IMR-90 (cell line): ENCODE measurements around the gene HIVEP3. TPM values are rescaled to one million over a fixed set of nuclear protein-coding genes. Genes with fewer than 3 reads are reported as not detected.
A peak's percentile ranks its signal among the peaks of the same experiment; 100 is the strongest.

Experiments
- ATAC-seq: fragments of 200-7000 bp; cut with Tn5 transposase; 2 replicates; pipeline ENCODE4 v1.9.1; 2020; ENCODE audit warnings: low read depth, mild to moderate bottlenecking, moderate library complexity
- BruUV-seq: library from RNA; stranded (reverse); fragments of 400-500 nt; replicated peaks from 2 replicates; lab custom pipeline; 2021; lab: Mats Ljungman, UMichigan
- CTCF ChIA-PET: fragments of 300-600 bp; formaldehyde crosslinking; extraction: SDS; loops from one replicate; lab custom pipeline; 2021; ENCODE audit warnings: antibody characterized with exemption; lab: Yijun Ruan, JAX
- POLR2A ChIA-PET: fragments of 300-600 bp; sonication (Branson Sonifier 250); formaldehyde crosslinking; loops from one replicate; lab custom pipeline; 2022; ENCODE audit warnings: antibody characterized with exemption; ENCODE audit not compliant: unreplicated experiment; lab: Charles Lee
- DNase-seq: peaks from one replicate; pipeline ENCODE4 v3.0.0; 2013
- H2AFZ ChIP-seq: replicated peaks from 2 replicates; pipeline ENCODE3; 2013; ENCODE audit warnings: low read length, mild to moderate bottlenecking; ENCODE audit not compliant: poor library complexity
- H2AK5ac ChIP-seq: 2 replicates; pipeline ENCODE4 v1.6.1; 2013; ENCODE audit warnings: low read depth, low read length, inconsistent platforms
- H2AK9ac ChIP-seq: replicated peaks from 2 replicates; pipeline ENCODE3; 2013; ENCODE audit warnings: mild to moderate bottlenecking, low read depth, low read length, moderate library complexity; ENCODE audit not compliant: poor library complexity
- H2BK120ac ChIP-seq: 2 replicates; pipeline ENCODE4 v1.6.1; 2013; ENCODE audit warnings: low read depth, low read length, inconsistent platforms
- H2BK15ac ChIP-seq: 3 replicates; pipeline ENCODE4 v1.6.1; 2013; ENCODE audit warnings: low read depth, low read length, inconsistent platforms
- H2BK20ac ChIP-seq: 2 replicates; pipeline ENCODE4 v1.6.1; 2013; ENCODE audit warnings: low read depth, mild to moderate bottlenecking, inconsistent platforms, low read length, moderate library complexity
- H2BK5ac ChIP-seq: 2 replicates; pipeline ENCODE4 v1.6.1; 2013; ENCODE audit warnings: mild to moderate bottlenecking, low read depth, low read length, inconsistent platforms; ENCODE audit not compliant: poor library complexity, severe bottlenecking
- H3K14ac ChIP-seq: replicated peaks from 2 replicates; pipeline ENCODE4 v1.6.1; 2013; ENCODE audit warnings: low read depth, low read length, inconsistent platforms
- H3K18ac ChIP-seq: 2 replicates; pipeline ENCODE4 v1.6.1; 2013; ENCODE audit warnings: low read depth, low read length, control low read depth
- H3K23ac ChIP-seq: 2 replicates; pipeline ENCODE4 v1.6.1; 2013; ENCODE audit warnings: low read depth, low read length, inconsistent platforms
- H3K27ac ChIP-seq: 2 replicates; pipeline ENCODE4 v1.5.1; 2013; ENCODE audit warnings: mild to moderate bottlenecking, control low read depth, low read length; ENCODE audit not compliant: insufficient read depth
- H3K27me3 ChIP-seq: 2 replicates; pipeline ENCODE4 v1.6.1; 2013; ENCODE audit warnings: low read length; ENCODE audit not compliant: control insufficient read depth, insufficient read depth
- H3K36me3 ChIP-seq: 2 replicates; pipeline ENCODE4 v1.6.1; 2013; ENCODE audit warnings: low read length, mixed read lengths; ENCODE audit not compliant: control insufficient read depth, insufficient read depth
- H3K4ac ChIP-seq: 2 replicates; pipeline ENCODE4 v1.6.1; 2013; ENCODE audit warnings: low read depth, low read length, inconsistent platforms
- H3K4me1 ChIP-seq: 2 replicates; pipeline ENCODE4 v1.6.1; 2013; ENCODE audit warnings: low read length, mixed read lengths; ENCODE audit not compliant: control insufficient read depth, insufficient read depth
- H3K4me2 ChIP-seq: 2 replicates; pipeline ENCODE4 v1.6.1; 2013; ENCODE audit warnings: low read depth, mild to moderate bottlenecking, control low read depth, low read length, moderate library complexity
- H3K4me3 ChIP-seq: 2 replicates; pipeline ENCODE4 v1.5.1; 2013; ENCODE audit warnings: low read depth, mild to moderate bottlenecking, control low read depth, low read length, moderate library complexity; ENCODE audit not compliant: insufficient read depth
- H3K56ac ChIP-seq: 2 replicates; pipeline ENCODE4 v1.6.1; 2013; ENCODE audit warnings: low read length, inconsistent platforms; ENCODE audit not compliant: insufficient read depth; ENCODE audit errors: extremely low read depth
- H3K79me1 ChIP-seq, 2 experiments: 2 replicates each; pipeline ENCODE4 v1.6.1; 2013; ENCODE audit warnings: low read length in 2 of 2, inconsistent platforms in 1 of 2, low read depth in 1 of 2
- H3K9ac ChIP-seq: 2 replicates; pipeline ENCODE4 v1.6.1; 2013; ENCODE audit warnings: low read depth, low read length, control low read depth
- H3K9me1 ChIP-seq: 2 replicates; pipeline ENCODE4 v1.6.1; 2013; ENCODE audit warnings: low read length, inconsistent platforms; ENCODE audit not compliant: insufficient read depth
- H3K9me3 ChIP-seq: 2 replicates; pipeline ENCODE4 v1.6.1; 2013; ENCODE audit warnings: low read length; ENCODE audit not compliant: control insufficient read depth, insufficient read depth
- H4K20me1 ChIP-seq: 2 replicates; pipeline ENCODE4 v1.6.1; 2013; ENCODE audit warnings: low read length, inconsistent platforms; ENCODE audit not compliant: insufficient read depth
- H4K5ac ChIP-seq: 2 replicates; pipeline ENCODE4 v1.6.1; 2013; ENCODE audit warnings: mild to moderate bottlenecking, low read depth, low read length, control low read depth
- H4K8ac ChIP-seq, 2 experiments: 2 replicates each; pipeline ENCODE4 v1.6.1; 2013; ENCODE audit warnings: low read depth in 2 of 2, low read length in 2 of 2, control low read depth in 1 of 2, inconsistent platforms in 1 of 2
- H4K91ac ChIP-seq: 2 replicates; pipeline ENCODE4 v1.6.1; 2013; ENCODE audit warnings: low read depth, low read length, inconsistent platforms; ENCODE audit not compliant: insufficient read depth
- BHLHE40 ChIP-seq: fragments of 150-350 bp; IDR thresholded peaks from 2 replicates; pipeline ENCODE4 v1.6.1; 2016; ENCODE audit warnings: mild to moderate bottlenecking, low read depth, low read length
- CHD1 ChIP-seq: IDR thresholded peaks from 2 replicates; pipeline ENCODE4 v1.6.1; 2012; ENCODE audit warnings: low read depth, low read length, improper control_type of control experiment
- CTCF ChIP-seq: conservative IDR thresholded peaks from 2 replicates; pipeline ENCODE4 v1.5.1; 2012; ENCODE audit warnings: mild to moderate bottlenecking, low read depth, low read length, improper control_type of control experiment
- FOS ChIP-seq: fragments of 150-350 bp; IDR thresholded peaks from 2 replicates; pipeline ENCODE4 v1.6.1; 2016; ENCODE audit warnings: low read depth, low read length
- MAFK ChIP-seq: IDR thresholded peaks from 2 replicates; pipeline ENCODE4 v1.6.1; 2012; ENCODE audit warnings: low read depth, low read length, improper control_type of control experiment
- MAZ ChIP-seq: IDR thresholded peaks from 2 replicates; pipeline ENCODE4 v1.6.1; 2012; ENCODE audit warnings: low read depth, mild to moderate bottlenecking, low read length, improper control_type of control experiment, moderate library complexity, borderline replicate concordance
- MXI1 ChIP-seq: IDR thresholded peaks from 2 replicates; pipeline ENCODE4 v1.6.1; 2012; ENCODE audit warnings: low read depth, mild to moderate bottlenecking, low read length, moderate library complexity, borderline replicate concordance
- NFE2L2 ChIP-seq: fragments of 150-350 bp; IDR thresholded peaks from 2 replicates; pipeline ENCODE4 v1.6.1; 2016; ENCODE audit warnings: low read depth, mild to moderate bottlenecking, low read length
- POLR2A ChIP-seq: IDR thresholded peaks from 2 replicates; pipeline ENCODE4 v1.6.1; 2012; ENCODE audit warnings: mild to moderate bottlenecking, low read depth, low read length
- RAD21 ChIP-seq: IDR thresholded peaks from 2 replicates; pipeline ENCODE4 v1.6.1; 2012; ENCODE audit warnings: low read length, improper control_type of control experiment
- RCOR1 ChIP-seq: IDR thresholded peaks from 2 replicates; pipeline ENCODE4 v1.6.1; 2012; ENCODE audit warnings: mild to moderate bottlenecking, low read length, improper control_type of control experiment; ENCODE audit not compliant: insufficient replicate concordance
- RFX5 ChIP-seq: IDR thresholded peaks from 2 replicates; pipeline ENCODE4 v1.8.0; 2012; ENCODE audit warnings: low read depth, mild to moderate bottlenecking, low read length, moderate library complexity
- SMC3 ChIP-seq: fragments of 150-350 bp; IDR thresholded peaks from 2 replicates; pipeline ENCODE4 v1.6.1; 2016; ENCODE audit warnings: low read depth, mild to moderate bottlenecking, antibody characterized with exemption, low read length, moderate library complexity
- WGBS, 2 experiments: methylation state at CpG; one replicate each; pipeline versions ENCODE4 v1.1.5 to v1.1.7; 2013; ENCODE audit warnings: missing lambda C conversion rate in 2 of 2; ENCODE audit not compliant: insufficient read length in 1 of 2; ENCODE audit errors: extremely low coverage in 2 of 2; 5-methylcytosine and 5-hydroxymethylcytosine counted together
- dilution Hi-C: fragments of 300-500 bp; cut with HindIII; formaldehyde crosslinking; loops from one replicate; pipeline ENCODE4 v1.14.3; 2018; ENCODE audit warnings: low sequenced_read_pairs; ENCODE audit not compliant: unreplicated experiment
- in situ Hi-C: fragments of 300-500 bp; cut with MboI; formaldehyde crosslinking; loops from 3 replicates; pipeline ENCODE4 v1.14.3; 2019; ENCODE audit warnings: low sequenced_read_pairs, inconsistent platforms, mixed read lengths
- intact Hi-C: fragments of 100-400 bp; cut with micrococcal nuclease; formaldehyde crosslinking; loops from 2 replicates; pipeline ENCODE4 v1.10.0; 2022
- polyA plus RNA-seq, 3 experiments: library from polyadenylated mRNA; depleted of rRNA; stranded (reverse); fragments of >200 nt; gene quantifications; 2 replicates each; pipeline ENCODE4 v1.2.3, GENCODE V29; 2012; ENCODE audit warnings: low replicate concordance in 1 of 3
- total RNA-seq: library from RNA; depleted of rRNA; stranded (reverse); fragments of >200 nt; gene quantifications from 2 replicates; pipeline ENCODE4 v1.2.3, GENCODE V29; 2012
- TF ChIP-seq, protein P1 (sequence below): fragments of 150-350 bp; IDR thresholded peaks from 2 replicates; pipeline ENCODE4 v1.6.1; 2017; ENCODE audit warnings: mild to moderate bottlenecking, antibody characterized with exemption, low read length, low read depth
- TF ChIP-seq, protein P2 (sequence below): fragments of 150-350 bp; IDR thresholded peaks from 2 replicates; pipeline ENCODE4 v1.6.1; 2016; ENCODE audit warnings: low read depth, mild to moderate bottlenecking, low read length, moderate library complexity, borderline replicate concordance

Gene HIVEP3
- total and polyA plus RNA-seq, 2 of the 4 experiments (the other 2 are of a cell fraction), result 1.4 to 4.0 TPM

DNA sequence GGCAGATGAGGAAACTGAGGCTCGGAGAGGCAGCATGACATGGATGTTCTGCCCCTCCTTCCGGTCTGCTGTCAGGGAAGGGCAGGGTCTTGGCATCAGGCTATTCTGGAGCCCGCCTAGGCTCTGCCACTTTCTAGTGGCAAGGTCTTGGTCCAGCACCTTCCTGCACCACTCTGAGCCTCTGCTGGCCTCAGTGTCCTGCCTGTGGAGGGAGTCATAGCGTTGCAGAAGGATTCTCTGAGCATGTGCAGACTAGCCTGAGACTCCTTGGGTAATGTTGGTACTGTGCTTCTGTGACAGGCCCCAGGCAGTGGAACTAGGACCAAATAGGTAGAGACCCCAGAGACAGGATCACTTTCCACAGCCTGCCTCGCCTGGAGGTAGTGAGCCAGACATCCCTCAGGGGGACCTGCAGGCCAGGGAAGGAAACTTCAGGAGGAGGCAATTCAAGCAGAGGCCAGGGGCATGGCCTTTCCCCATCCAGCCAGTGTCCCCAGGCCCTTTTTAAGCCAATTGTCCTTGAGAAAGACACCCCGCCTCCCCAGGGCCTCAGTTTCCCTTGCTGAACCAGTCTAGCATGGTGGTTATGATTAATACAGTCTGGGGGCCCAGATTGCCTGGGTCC, 444.9 kb downstream of the HIVEP3 start:
- in situ Hi-C loops, result no loop called here
- Histone ChIP-seq H2AK9ac (no peak overlapping the region), H4K5ac (no peak overlapping the region), H3K4me3 (no peak overlapping the region), H3K9me1 (no peaks in the 10 kb centered on the region), H3K18ac (no peak overlapping the region), H4K8ac (no peak overlapping the region), H3K56ac (no peak overlapping the region), H3K36me3 (no peaks in the 10 kb centered on the region), H3K9me3 (no peaks in the 10 kb centered on the region), H4K20me1 (no peaks in the 10 kb centered on the region), H2BK15ac (no peak overlapping the region), H3K23ac (no peak overlapping the region), H2BK5ac (no peak overlapping the region), H3K9ac (no peak overlapping the region), H2BK120ac (no peak overlapping the region), H3K79me1 (no peaks in the 10 kb centered on the region), H3K27me3 (peaks cover 16% of the 10 kb centered on the region), H3K4ac (no peak overlapping the region), H2BK20ac (no peak overlapping the region), H3K27ac (no peak overlapping the region), H3K14ac (no peak overlapping the region), H3K4me1 (no peaks in the 10 kb centered on the region; the same call in 1 of the 2 replicates), H3K4me2 (no peak overlapping the region), H4K91ac (no peak overlapping the region), H2AFZ (peak overlapping the region; percentile 14), H2AK5ac (no peak overlapping the region)
- CTCF ChIA-PET, result no interaction called here
- TF ChIP-seq, protein P1, sequence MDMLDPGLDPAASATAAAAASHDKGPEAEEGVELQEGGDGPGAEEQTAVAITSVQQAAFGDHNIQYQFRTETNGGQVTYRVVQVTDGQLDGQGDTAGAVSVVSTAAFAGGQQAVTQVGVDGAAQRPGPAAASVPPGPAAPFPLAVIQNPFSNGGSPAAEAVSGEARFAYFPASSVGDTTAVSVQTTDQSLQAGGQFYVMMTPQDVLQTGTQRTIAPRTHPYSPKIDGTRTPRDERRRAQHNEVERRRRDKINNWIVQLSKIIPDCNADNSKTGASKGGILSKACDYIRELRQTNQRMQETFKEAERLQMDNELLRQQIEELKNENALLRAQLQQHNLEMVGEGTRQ, result no peak
- TF ChIP-seq SMC3, result no peak
- TF ChIP-seq RCOR1, result no peak
- TF ChIP-seq CTCF, result no peak
- TF ChIP-seq MAFK, result no peak
- TF ChIP-seq FOS, result no peak
- TF ChIP-seq RFX5, result no peak
- TF ChIP-seq MXI1, result no peak
- no peak for TF ChIP-seq RAD21
- TF ChIP-seq, protein P2, sequence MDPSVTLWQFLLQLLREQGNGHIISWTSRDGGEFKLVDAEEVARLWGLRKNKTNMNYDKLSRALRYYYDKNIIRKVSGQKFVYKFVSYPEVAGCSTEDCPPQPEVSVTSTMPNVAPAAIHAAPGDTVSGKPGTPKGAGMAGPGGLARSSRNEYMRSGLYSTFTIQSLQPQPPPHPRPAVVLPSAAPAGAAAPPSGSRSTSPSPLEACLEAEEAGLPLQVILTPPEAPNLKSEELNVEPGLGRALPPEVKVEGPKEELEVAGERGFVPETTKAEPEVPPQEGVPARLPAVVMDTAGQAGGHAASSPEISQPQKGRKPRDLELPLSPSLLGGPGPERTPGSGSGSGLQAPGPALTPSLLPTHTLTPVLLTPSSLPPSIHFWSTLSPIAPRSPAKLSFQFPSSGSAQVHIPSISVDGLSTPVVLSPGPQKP, result no peak
- TF ChIP-seq NFE2L2, result no peak
- TF ChIP-seq CHD1, result no peak
- no peak for TF ChIP-seq POLR2A
- no peak for TF ChIP-seq MAZ
- no peak for TF ChIP-seq BHLHE40
- intact Hi-C loops, result no loop called here
- DNase-seq, result no peak
- dilution Hi-C loops, result no loop called here
- no peak for ATAC-seq
- BruUV-seq, result no TSS peak
- POLR2A ChIA-PET, result no interaction called here
- WGBS, 2 experiments, result 100% methylated on average over 1 of the region's 6 CpGs; no CpG with 5 or more reads in 1 of the 2 experiments
